ENCODE measurements around the gene CTAGE9. TPM values are rescaled to one million over a fixed set of nuclear protein-coding genes. Genes with fewer than 3 reads are reported as not detected.
"Not testable (repeated sequence)": the region's sequence is repeated elsewhere in the genome, so short reads cannot be mapped to it uniquely, and the experiment has no call there.

The CTAGE9 gene
- total RNA-seq, 5 donors from 2014 or later (not counting 1 experiment from before 2014, with no cell fraction given) = not detected

- 86% methylated on average over 4 of the region's 10 CpGs for WGBS (ENCODE audit: insufficient coverage)
- ATAC-seq (replicated peaks in 1 of 4); CTCF ChIA-PET: not testable (repeated sequence)
These were observed 40.3 kb upstream of the CTAGE9 start for GRCh38 chr6:131751012-131751715.

GRCh38 chr6:131749023-131749422 lies 38.2 kb upstream of the CTAGE9 start:
- H3K36me3 Mint-ChIP-seq = no peaks in the 10 kb centered on the region
- POLR2A ChIA-PET = no interaction called here
- no peak overlapping the region for H3K27ac Mint-ChIP-seq
- no peak overlapping the region for H3K4me3 Mint-ChIP-seq
- CTCF ChIA-PET = no interaction called here
- no CpG with 5 or more reads among the region's 7 CpGs for WGBS (ENCODE audit: insufficient coverage)
- ATAC-seq (replicated peaks in 1 of 4) (no peak), DNase-seq (no peak)
- H3K27me3 Mint-ChIP-seq = peaks cover 1 to 15% of the 10 kb centered on the region in 2 donors
- no peaks in the 10 kb centered on the region for H3K4me1 Mint-ChIP-seq
- H3K9me3 Mint-ChIP-seq = no peaks in the 10 kb centered on the region
- no peak overlapping the region for H3K4me3 ChIP-seq (ENCODE audit: control insufficient read depth in 1 of 2, extremely low read depth in 1 of 2, low read length in 1 of 2)
- H3K9me3 ChIP-seq = no peaks in the 10 kb centered on the region
- no peak overlapping the region for H3K27ac ChIP-seq (ENCODE audit: low read length)
- no peaks in the 10 kb centered on the region for H3K4me1 ChIP-seq (ENCODE audit: control insufficient read depth in 1 of 2, extremely low read depth in 1 of 2, insufficient read depth in 2 of 2, low read length in 2 of 2)
- no peaks in the 10 kb centered on the region for H3K36me3 ChIP-seq (ENCODE audit: control insufficient read depth in 2 of 2, extremely low read depth in 1 of 2, insufficient read depth in 1 of 2, low read length in 1 of 2)
- peaks cover 0 to 3% of the 10 kb centered on the region in 2 experiments for H3K27me3 ChIP-seq (replicated peaks in 1 of 2; ENCODE audit: control insufficient read depth in 2 of 2, extremely low read depth in 1 of 2, insufficient read depth in 2 of 2, low read length in 1 of 2)

More at GRCh38 chr6:131751012-131751715, 40.3 kb upstream of the CTAGE9 start:
- H3K9me3 ChIP-seq; H3K36me3 ChIP-seq (ENCODE audit: control insufficient read depth in 2 of 2, extremely low read depth in 1 of 2, insufficient read depth in 1 of 2, low read length in 1 of 2); H3K4me3 ChIP-seq (ENCODE audit: control insufficient read depth in 1 of 2, extremely low read depth in 1 of 2, low read length in 1 of 2); H3K9me3 Mint-ChIP-seq; H3K27me3 ChIP-seq (replicated peaks in 1 of 2; ENCODE audit: control insufficient read depth in 2 of 2, extremely low read depth in 1 of 2, insufficient read depth in 2 of 2, low read length in 1 of 2); DNase-seq; H3K27ac ChIP-seq (ENCODE audit: low read length); H3K36me3 Mint-ChIP-seq; POLR2A ChIA-PET; H3K27ac Mint-ChIP-seq; H3K4me1 ChIP-seq (ENCODE audit: control insufficient read depth in 1 of 2, extremely low read depth in 1 of 2, insufficient read depth in 2 of 2, low read length in 2 of 2); H3K4me3 Mint-ChIP-seq; H3K4me1 Mint-ChIP-seq: not testable (repeated sequence)
- H3K27me3 Mint-ChIP-seq = peaks cover 10 to 23% of the 10 kb centered on the region in 2 donors

GRCh38 chr6:131747821-131748353 lies 37.1 kb upstream of the CTAGE9 start:
- ATAC-seq (replicated peaks in 1 of 4) (no peak), DNase-seq (no peak)
- Histone ChIP-seq H3K27ac (ENCODE audit: low read length) (no peak overlapping the region), H3K9me3 (no peaks in the 10 kb centered on the region), H3K27me3 (replicated peaks in 1 of 2; ENCODE audit: control insufficient read depth in 2 of 2, extremely low read depth in 1 of 2, insufficient read depth in 2 of 2, low read length in 1 of 2) (peaks cover 0 to 2% of the 10 kb centered on the region in 2 experiments), H3K4me1 (ENCODE audit: control insufficient read depth in 1 of 2, extremely low read depth in 1 of 2, insufficient read depth in 2 of 2, low read length in 2 of 2) (no peaks in the 10 kb centered on the region), H3K36me3 (ENCODE audit: control insufficient read depth in 2 of 2, extremely low read depth in 1 of 2, insufficient read depth in 1 of 2, low read length in 1 of 2) (no peaks in the 10 kb centered on the region), H3K4me3 (ENCODE audit: control insufficient read depth in 1 of 2, extremely low read depth in 1 of 2, low read length in 1 of 2) (no peak overlapping the region)
- Mint-ChIP-seq H3K27me3 (peaks cover 0 to 9% of the 10 kb centered on the region in 2 donors), H3K9me3 (no peaks in the 10 kb centered on the region), H3K36me3 (no peaks in the 10 kb centered on the region), H3K4me3 (no peak overlapping the region), H3K27ac (no peak overlapping the region), H3K4me1 (no peaks in the 10 kb centered on the region)
- ChIA-PET CTCF (no interaction called here), POLR2A (no interaction called here)
- 90% methylated on average over 3 of the region's 7 CpGs for WGBS (ENCODE audit: insufficient coverage)

GRCh38 chr6:131745476-131745875 lies 34.7 kb upstream of the CTAGE9 start:
- DNase-seq (no peak), ATAC-seq (replicated peaks in 1 of 4) (no peak)
- H3K27me3 ChIP-seq (replicated peaks in 1 of 2; ENCODE audit: control insufficient read depth in 2 of 2, extremely low read depth in 1 of 2, insufficient read depth in 2 of 2, low read length in 1 of 2) = no peaks in the 10 kb centered on the region
- H3K4me3 Mint-ChIP-seq = no peak overlapping the region
- H3K36me3 Mint-ChIP-seq = no peaks in the 10 kb centered on the region
- no CpG with 5 or more reads among the region's 5 CpGs for WGBS (ENCODE audit: insufficient coverage)
- H3K9me3 ChIP-seq = no peaks in the 10 kb centered on the region
- POLR2A ChIA-PET = no interaction called here
- H3K4me1 Mint-ChIP-seq = no peaks in the 10 kb centered on the region
- no peak overlapping the region for H3K4me3 ChIP-seq (ENCODE audit: control insufficient read depth in 1 of 2, extremely low read depth in 1 of 2, low read length in 1 of 2)
- peaks cover 2 to 4% of the 10 kb centered on the region in 2 donors for H3K27me3 Mint-ChIP-seq
- H3K4me1 ChIP-seq (ENCODE audit: control insufficient read depth in 1 of 2, extremely low read depth in 1 of 2, insufficient read depth in 2 of 2, low read length in 2 of 2) = no peaks in the 10 kb centered on the region
- H3K9me3 Mint-ChIP-seq = no peaks in the 10 kb centered on the region
- CTCF ChIA-PET = interaction anchor here in 1 of 2 donors (0.7 kb wide), 1 partner anchor 691 kb away, joined by 4 read pairs; no protein-coding TSS in a partner anchor
- H3K36me3 ChIP-seq (ENCODE audit: control insufficient read depth in 2 of 2, extremely low read depth in 1 of 2, insufficient read depth in 1 of 2, low read length in 1 of 2) = no peaks in the 10 kb centered on the region
- H3K27ac ChIP-seq (ENCODE audit: low read length) = no peak overlapping the region
- H3K27ac Mint-ChIP-seq = no peak overlapping the region

- H3K27me3 ChIP-seq (replicated peaks in 1 of 2; ENCODE audit: control insufficient read depth in 2 of 2, extremely low read depth in 1 of 2, insufficient read depth in 2 of 2, low read length in 1 of 2) = no peaks in the 10 kb centered on the region
- no peak overlapping the region for H3K4me3 Mint-ChIP-seq
- no peaks in the 10 kb centered on the region for H3K4me1 Mint-ChIP-seq
- H3K9me3 ChIP-seq = no peaks in the 10 kb centered on the region
- no peaks in the 10 kb centered on the region for H3K36me3 ChIP-seq (ENCODE audit: control insufficient read depth in 2 of 2, extremely low read depth in 1 of 2, insufficient read depth in 1 of 2, low read length in 1 of 2)
- H3K27ac Mint-ChIP-seq = no peak overlapping the region
- H3K27me3 Mint-ChIP-seq = peaks cover 2 to 4% of the 10 kb centered on the region in 2 donors
- ATAC-seq (replicated peaks in 1 of 4) = no peak
- no peak overlapping the region for H3K27ac ChIP-seq (ENCODE audit: low read length)
- no peaks in the 10 kb centered on the region for H3K36me3 Mint-ChIP-seq
- WGBS (ENCODE audit: insufficient coverage) = 54% methylated on average over 3 of the region's 6 CpGs
- no peak overlapping the region for H3K4me3 ChIP-seq (ENCODE audit: control insufficient read depth in 1 of 2, extremely low read depth in 1 of 2, low read length in 1 of 2)
- ChIA-PET CTCF (interaction anchor here in 1 of 2 donors (0.7 kb wide), 1 partner anchor 692 kb away, joined by 4 read pairs; no protein-coding TSS in a partner anchor), POLR2A (no interaction called here)
- no peaks in the 10 kb centered on the region for H3K4me1 ChIP-seq (ENCODE audit: control insufficient read depth in 1 of 2, extremely low read depth in 1 of 2, insufficient read depth in 2 of 2, low read length in 2 of 2)
- H3K9me3 Mint-ChIP-seq = no peaks in the 10 kb centered on the region
- no peak for DNase-seq
These were observed 33.8 kb upstream of the CTAGE9 start for GRCh38 chr6:131744432-131745287.

GRCh38 chr6:131741688-131742393 lies 31.0 kb upstream of the CTAGE9 start:
- H3K4me1 ChIP-seq (ENCODE audit: control insufficient read depth in 1 of 2, extremely low read depth in 1 of 2, insufficient read depth in 2 of 2, low read length in 2 of 2) = no peaks in the 10 kb centered on the region
- ChIA-PET CTCF (no interaction called here), POLR2A (no interaction called here)
- Mint-ChIP-seq H3K4me1 (no peaks in the 10 kb centered on the region), H3K36me3 (no peaks in the 10 kb centered on the region), H3K27me3 (peaks cover 2 to 6% of the 10 kb centered on the region in 2 donors), H3K27ac (no peak overlapping the region), H3K9me3 (no peaks in the 10 kb centered on the region), H3K4me3 (no peak overlapping the region)
- DNase-seq = no peak
- ATAC-seq (replicated peaks in 1 of 4) = no peak
- no peaks in the 10 kb centered on the region for H3K9me3 ChIP-seq
- no peaks in the 10 kb centered on the region for H3K36me3 ChIP-seq (ENCODE audit: control insufficient read depth in 2 of 2, extremely low read depth in 1 of 2, insufficient read depth in 1 of 2, low read length in 1 of 2)
- no CpG with 5 or more reads among the region's 3 CpGs for WGBS (ENCODE audit: insufficient coverage)
- no peaks in the 10 kb centered on the region for H3K27me3 ChIP-seq (replicated peaks in 1 of 2; ENCODE audit: control insufficient read depth in 2 of 2, extremely low read depth in 1 of 2, insufficient read depth in 2 of 2, low read length in 1 of 2)
- H3K27ac ChIP-seq (ENCODE audit: low read length) = no peak overlapping the region
- no peak overlapping the region for H3K4me3 ChIP-seq (ENCODE audit: control insufficient read depth in 1 of 2, extremely low read depth in 1 of 2, low read length in 1 of 2)

Measured in T-cell (primary cell).